Measurements from ENCODE around the gene LCAT.

Gene LCAT

DNA sequence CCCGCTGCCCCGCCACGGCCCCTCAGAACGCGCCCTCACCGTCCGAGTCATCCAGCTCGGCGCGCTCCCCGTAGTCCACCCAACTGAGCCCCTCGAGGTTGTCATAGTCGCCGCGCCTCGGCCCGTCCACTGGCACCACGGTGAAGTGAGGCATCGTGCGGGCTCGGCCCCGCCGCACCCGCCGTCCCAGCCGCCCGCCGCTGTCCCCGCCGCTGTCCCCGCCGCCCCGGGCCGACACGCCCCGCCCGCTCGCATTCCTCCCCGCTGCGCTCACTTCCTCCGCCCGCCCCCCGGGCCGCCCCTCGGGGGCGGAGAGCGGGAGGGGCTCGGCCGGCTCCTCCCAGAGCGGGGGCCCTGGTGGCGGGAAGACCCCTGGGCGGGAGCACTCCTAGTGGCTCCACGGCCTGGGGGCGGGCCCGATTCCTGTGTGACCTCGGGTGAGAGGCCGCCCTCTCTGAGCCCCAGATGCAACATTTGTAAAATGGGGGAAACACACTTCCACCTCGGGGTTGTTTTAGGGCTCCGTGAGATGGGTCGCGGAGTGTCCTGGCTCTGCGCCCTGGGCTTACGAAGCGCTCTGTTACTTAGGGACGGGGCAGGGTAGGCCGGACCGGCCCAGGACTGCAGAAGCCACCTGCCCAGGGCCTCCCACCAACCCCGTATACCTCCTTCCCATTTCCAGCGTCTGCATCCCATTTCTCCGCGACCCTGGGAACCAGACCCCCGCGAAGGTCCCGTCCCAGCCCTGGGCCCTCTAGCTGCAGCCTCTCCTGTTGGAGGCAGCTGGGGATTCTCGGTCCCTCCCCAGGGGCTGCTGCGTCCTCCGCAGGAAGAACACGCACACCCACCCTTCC lies 24.7 kb upstream of the LCAT start, which contains the start of gene SLC12A4:
Gene SLC12A4 (minus strand): TSS at position 238 of the 854 bp plus-strand sequence. CDS start 84 bp downstream, at position 154.
- peak; percentile 56 for DNase-seq (ENCODE audit: low read depth)

DNA sequence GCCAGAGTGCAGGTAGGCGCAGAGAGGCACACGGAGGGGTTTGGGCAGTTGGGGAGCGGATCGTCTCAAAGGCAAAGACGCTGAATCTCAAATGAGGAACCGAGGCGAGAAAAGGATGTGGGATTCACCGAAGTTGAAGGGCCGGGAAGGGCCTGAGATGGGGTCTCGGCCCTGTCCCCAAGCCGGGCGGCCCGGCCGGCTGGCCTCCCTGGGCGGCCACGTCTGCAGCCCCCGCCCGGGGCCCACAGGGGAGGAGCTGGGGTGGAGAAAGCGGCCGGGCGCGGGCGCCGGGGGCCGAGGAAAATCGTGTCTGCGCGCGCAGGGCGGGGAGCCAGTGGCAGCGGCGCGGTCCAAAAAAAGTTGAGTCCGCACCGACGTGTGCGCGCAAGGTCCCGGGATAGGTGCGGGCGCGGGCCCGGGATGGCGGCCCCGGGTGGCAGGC lies 24.1 kb upstream of the LCAT start:
- no peak for DNase-seq (ENCODE audit: low read depth)

DNA sequence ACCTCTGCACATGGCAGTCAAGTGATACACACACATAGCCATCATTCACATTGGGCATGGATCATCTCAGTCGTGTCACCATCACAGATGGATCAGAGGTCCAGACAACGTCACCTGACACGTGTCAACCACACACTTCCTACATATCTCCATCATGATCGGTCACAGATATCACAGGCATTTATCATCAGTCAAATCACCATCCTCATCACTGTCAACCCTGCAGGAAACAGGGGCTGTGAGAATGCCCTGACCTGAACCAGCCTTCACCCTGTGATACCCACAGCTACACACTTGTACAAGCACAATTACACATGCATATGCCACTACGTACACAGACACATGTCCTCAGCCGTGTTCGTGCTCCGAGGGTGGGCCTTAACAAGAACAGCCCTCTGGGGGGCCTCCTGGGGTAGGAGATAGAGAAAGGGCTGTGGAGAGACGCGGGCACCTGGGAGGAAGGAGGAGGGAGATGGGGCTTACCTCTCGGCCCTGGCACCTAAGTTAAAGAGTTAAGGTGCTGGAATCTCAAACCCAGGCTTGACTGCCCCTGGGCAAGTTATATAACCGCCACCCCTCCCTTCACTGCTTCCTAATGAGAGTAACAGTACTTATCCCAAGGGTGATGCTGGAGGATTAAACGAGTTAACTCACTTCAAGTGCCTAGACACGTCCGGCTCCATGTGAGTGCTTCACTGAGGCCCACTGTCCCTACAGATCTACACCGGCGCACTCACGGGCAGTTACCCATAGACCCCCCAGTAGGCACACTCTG lies 23.4 kb upstream of the LCAT start:
- DNase-seq (ENCODE audit: low read depth): no peak

DNA sequence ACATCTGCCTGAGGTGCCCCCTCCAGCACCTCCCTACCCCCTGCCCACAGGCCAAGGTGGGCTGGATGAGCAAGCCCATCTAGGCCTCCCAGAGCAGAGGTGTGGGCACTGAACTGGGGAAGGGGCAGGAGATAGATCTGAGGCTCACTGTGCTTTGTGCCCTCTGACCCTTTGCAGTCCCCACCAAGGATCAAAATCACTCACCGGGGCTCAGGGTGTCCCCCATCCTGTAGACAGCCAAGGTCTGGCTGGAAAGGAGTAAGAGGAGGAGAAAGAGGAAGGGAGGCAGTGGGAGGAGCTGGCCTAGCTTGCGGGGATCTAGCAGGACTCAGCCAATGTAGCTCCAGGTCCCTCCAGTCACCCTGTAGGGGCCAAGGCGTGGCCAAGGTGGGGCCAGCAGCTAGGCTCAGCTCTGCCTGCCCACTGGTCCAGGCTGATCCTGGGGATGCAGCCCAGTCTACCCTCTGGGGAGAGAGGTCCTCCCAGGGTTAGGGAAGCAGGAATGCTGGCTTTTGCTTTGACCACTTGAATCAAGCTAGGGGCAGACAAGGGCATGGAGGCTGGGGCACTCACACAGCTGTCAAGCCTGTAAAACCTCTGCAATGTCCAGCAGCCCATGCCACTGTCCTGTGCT lies 22.7 kb upstream of the LCAT start:
- DNase-seq (ENCODE audit: low read depth): no peak

DNA sequence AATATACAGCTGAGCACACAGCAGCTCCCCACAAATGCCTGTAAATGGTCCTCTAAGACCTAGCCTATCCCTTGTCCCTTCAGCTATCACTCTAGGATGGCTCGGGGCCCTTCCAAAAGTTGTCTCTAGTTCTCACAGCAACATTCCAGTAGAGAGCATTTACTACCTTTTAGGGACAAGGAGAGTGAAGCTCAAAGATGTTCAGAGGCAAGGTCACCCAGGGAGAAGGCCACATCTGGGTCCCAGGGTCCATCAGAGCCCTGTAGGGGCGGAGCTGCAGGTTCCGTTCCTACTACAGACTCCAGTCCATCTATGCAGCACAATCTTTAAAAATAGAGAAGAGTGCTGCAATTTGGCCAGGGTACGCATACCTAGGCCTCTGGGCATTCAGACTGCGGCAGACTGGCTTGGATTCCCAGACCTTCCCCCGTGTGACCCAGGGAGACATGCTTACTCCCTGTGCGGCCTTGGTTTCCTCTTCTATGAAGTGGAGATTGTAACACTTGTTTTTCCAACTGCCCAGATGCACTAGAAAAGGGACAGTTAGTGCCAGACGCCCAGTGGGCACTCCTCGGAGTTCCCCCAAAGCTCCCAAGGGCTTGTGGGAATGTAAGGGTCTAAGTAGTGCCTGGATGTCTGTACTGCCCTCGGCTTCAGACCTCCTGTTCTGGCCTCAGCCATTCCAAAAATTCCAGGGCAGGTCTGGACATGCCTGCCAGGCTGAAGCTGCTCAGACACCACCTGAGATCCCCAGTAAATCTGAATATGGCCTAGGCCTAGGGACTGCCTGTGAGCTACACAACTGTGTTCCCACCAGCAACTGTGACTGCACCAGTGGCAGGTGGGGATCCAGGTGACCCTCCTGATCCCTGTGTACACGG lies 22.0 kb upstream of the LCAT start:
- DNase-seq (ENCODE audit: low read depth): no peak

DNA sequence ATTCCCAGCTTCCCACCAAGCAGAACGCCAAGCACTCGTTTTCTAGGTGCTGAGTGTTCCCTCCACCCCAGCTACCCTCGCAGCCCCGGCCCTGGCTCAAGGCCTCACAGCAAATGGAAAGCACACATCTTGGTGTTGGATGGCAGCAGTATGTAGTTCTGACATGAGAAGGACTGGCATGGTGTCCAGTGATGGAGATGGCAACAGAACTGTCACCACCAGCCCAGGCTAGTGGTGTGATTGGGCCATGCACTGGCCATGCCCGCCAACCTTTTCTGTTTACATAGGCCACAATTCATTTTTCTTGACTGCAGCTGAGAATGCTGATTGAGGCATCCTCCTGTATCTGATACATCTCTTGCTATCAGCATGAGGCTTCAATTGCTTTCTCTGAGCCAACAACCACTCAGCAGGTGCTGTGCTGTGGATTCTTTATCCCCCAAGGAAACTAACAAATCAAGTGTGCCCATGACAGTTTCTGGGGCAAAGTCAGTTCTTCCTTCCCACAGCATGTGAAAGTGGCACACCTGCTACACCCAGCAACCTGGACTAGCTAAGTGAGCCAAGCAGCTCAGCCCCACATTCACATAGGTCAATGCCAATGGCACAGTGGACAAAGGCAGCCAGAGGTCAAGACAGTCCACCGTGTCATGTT lies 20.7 kb upstream of the LCAT start:
- DNase-seq (ENCODE audit: low read depth): no peak

DNA sequence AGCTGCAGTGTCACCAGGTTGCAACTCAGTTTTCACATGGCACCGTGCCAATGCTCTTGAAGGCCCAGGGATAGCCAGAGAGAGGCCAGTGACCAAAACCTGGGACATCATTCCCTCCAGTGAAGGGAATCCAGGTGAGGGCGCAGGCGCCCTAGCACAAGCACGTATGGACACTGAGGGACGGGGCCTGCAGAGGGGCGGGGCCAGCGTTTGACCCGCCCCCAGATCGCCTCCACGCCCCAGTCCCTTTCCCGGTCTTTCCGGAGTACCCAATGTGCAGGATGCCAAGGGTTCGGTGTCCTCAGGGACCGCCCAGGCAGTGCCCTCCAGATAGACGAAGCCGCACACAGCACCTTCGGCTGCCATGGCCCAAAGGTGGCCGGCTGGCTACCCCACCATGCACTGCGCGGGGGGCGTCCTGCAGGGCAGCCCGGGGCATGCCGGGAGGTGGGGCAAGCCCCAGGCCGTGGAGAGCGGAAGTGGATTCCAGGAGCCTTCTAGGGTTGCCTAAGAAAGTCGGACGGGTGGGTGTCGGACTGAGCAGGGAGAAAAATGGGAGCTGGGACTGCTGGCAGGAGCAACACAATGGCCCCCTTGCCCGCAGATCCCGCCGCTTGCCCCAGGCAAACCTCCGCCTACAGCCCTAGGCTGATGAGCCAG lies 19.9 kb upstream of the LCAT start:
- DNase-seq (ENCODE audit: low read depth): no peak

DNA sequence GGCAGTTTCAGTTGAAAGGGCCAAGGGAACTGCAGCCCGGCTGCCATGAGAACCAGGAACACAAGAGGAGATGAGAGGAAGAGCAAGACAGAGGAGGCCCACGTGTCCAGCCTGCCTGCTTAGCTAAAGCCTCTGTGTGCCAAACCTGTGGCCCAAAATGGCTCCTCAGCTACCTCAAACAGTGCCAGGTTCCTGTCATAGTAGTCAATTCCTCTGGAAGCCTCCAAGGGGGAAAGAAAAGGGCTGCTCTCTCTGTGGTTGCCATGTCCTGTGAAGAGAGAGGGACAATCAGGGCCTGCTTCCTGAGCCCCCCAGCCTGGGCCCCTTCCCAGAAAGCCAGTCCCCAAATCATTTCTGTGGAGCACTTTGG lies 19.4 kb upstream of the LCAT start:
- no peak for DNase-seq (ENCODE audit: low read depth)

DNA sequence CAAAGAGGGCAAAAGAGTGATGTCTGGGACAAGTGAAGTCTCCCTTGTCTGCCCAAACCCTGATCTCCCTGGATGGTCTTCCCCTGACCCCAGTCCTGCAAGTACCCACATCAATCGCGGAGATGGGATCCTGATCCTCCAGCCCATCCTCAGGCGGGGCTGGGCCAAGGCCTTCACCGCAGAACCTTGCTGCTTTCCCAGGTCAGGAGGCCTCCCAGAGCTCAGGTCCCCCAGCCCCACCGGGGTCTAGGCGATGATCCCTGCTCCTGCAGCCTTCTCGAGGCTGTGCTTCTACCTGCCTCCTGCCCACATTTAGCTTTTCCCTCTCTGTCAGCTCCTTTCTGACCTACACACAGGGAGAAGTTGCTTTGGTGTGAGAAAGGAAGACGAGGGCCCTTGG lies 18.2 kb upstream of the LCAT start:
- DNase-seq (ENCODE audit: low read depth): no peak

DNA sequence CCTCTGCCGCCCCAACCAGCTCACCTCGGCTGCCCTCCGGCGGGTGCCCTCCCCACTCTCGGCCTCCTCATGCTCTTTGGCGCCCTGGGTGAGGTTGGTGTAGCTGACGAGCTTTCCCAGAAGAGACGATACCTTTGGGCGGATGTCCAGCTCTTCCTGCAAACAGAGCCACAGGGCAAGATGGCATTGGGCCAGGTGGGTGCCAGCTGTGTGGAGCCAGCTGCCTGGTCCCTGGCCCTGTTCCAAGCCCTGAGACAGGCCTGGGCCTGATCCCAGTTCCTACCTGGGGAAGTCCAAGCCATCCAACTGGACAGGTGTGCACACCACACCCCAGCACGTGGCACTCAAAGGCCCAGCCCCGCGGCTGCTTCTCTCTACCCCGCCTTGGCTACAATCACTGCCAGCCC lies 17.6 kb upstream of the LCAT start:
- no peak for DNase-seq (ENCODE audit: low read depth)

DNA sequence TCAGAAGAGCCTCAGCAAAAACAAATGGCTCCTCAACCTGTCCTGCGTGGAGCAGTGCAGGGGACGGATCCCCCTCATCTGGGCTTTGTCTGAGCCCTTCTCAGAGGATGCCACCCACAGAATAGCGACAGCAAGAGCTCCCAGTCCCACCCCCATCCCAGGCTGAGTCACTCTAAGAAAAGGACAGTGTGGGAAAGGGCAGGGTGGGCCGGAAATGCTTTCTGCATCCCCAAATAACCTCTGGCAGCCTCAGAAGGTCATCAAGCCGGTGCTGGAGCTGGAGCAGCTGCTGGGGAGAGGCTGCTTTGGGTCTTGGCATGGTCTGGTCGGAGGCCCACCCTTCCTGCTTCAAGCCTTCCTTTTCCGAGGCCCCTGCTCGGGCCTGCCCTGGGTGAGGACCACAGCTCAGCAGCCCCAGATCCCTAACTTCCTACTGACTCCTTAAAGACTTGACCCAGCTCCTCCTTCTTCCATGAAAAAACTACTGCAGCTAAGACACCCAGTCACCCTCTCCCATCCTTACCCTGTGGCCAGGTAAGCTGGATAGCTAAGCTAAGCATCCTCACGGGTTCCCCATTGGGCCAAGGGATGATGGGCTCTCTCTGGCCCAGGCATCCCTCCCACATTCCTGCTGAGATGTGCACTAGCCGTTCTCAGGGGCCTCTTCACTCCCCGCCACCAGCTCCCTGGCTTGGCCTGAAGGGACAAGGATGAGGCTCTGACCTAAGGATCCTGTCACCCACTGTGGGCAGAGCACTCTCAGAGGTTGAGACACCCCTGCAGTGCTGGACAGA lies 15.8 kb upstream of the LCAT start:
- no peak for DNase-seq (ENCODE audit: low read depth)

DNA sequence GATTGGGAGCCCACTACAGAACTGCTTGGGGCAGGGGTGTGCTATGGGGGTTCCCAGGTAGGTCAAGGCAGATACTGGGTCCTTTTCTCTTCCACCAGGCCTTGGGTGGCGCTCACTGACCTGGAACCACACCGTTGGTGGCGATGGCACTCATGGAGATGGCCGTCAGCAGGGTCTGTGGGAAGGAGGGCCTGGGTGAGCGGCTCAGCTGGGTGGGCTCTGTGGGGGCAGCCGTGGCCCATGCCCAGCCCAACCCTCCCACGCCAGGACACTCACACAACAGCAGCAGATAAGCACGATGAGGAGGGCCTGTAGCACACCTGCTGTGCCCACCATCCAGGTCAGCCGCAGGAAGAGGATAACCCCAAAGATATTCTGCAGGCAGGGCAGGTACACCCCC lies 13.7 kb upstream of the LCAT start:
- no peak for DNase-seq (ENCODE audit: low read depth)

DNA sequence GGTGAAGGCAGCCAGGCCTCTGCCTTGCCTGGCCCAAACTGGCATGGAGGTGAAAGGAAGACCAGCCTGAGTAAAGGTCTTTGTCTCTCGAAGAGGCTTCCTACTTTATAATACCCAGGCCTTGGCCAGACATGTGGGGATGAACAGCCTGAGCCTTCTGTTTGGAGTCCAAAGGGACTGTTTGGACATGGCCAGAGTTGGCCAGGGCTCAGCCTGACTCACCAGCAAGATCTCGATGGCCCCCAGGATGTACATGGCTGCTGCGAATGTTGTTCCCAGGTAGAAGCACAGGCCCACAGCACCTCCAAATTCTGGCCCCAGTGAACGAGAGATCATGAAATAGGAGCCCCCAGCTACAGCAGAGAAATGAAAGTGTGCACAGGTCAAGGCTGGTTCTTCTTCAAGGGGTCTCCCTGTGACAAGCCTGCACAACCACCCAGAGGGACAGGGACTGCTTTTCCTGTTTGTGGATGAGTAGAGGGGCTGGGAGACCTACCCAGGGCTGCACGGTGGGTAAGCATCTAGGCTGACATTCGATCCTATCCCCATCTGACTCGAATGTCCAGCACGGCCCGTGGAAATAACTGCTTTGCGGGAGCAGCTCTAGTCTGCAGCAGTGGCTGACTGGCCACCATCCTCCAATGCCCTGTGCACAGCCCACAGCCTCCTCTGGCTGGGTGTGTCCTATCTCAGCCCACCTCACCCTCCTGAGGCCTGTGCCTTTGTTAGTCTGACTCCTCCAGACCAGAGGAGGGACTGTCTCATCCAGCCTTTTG lies 10.7 kb upstream of the LCAT start:
- DNase-seq (ENCODE audit: low read depth): no peak

DNA sequence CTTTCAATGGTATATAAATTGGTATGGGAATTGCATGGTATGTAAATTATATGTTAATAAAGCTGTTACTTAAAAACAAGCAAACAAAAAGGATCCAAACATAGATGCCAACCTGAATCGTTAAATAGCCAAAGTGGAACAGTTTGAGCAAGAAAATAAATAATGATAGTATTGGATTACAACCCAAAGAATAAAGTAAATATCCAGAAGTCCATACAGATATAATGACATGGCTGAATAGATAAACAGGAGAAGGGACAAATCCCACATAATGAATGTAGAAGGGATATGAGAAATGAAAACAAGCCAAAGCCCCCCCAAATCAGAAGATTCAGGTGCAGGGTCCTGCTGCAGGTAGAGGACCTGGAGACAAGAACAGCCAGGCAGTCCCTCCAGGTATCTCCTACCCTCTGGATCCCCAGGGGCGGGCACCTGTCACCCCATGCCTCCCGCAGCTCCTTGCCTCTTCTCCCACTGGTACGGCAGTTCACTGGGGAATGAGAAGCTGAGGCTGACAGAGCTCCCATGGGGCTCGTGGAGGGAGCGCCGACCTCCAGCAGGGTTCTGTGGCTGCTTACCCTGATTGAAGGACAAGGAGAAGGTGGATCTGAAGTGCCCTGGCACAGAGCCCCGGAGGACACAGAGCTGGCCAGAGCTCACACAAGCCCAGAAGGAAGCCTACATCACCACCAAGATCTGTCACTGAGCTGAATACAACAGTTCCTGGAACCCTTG lies 9.9 kb upstream of the LCAT start:
- DNase-seq (ENCODE audit: low read depth): no peak

DNA sequence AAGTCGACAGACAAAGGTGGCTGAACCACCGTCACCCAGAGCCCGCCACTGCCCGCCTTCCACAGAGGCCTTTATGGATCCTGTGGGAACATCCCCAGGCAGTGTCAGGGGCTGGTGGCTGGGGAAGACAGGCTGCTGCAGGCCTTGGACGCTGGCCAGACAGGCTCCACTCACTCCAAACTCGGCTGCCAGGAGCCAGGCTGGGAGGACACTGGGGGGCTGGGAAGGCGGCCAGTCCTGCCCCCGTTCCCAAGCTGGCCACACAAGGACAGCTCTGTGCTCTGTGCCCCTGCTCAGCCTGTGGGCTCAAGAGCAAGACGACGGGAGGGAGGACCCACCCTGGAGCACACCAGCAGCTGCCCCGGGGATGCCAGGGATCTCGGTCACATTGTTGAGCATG lies 7.6 kb upstream of the LCAT start:
- DNase-seq (ENCODE audit: low read depth): no peak

DNA sequence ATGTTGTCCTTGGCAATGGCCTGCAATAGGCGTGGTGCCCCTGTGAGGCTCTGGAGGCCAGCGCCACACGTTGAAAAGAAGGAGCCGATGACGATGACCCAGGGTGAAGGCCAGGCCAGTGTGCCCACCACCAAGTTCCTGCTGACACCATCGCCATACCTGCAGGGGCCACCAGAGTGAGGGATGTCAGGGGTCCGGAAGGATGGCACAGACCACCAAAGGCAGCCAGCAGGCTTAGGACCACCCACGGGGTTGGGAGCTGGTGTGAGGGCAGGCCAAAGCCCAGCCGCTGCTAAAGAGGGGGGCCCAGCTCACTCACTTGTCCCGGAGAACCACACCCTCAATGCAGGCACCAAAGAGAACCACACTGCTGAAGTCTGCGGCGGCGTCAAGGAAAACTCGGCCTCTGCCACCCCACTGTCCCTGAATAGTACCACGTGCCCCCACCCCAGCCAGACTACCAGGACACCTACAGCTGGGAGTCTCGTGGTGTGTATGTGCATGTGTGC lies 6.5 kb upstream of the LCAT start:
- no peak for DNase-seq (ENCODE audit: low read depth)

DNA sequence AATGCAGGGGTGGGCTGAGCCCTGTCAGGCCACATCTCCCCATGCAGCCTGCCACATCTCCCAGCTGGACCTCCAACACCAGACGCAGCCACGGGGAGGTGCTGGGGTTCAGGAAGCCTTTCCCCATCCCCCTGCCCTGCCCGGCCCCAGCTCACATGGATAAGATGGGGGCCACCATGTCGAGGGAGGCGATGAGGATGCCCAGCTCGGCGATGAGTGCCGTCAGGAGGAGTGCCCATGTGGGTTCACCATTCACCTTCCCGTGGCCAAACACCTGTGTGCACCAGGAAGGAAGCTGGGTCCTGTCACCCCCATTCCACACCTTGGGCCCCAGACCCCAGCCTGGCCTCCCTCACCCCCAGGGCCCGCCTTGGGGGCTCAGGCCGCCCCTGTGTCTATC lies 5.7 kb upstream of the LCAT start:
- no peak for DNase-seq (ENCODE audit: low read depth)

DNA sequence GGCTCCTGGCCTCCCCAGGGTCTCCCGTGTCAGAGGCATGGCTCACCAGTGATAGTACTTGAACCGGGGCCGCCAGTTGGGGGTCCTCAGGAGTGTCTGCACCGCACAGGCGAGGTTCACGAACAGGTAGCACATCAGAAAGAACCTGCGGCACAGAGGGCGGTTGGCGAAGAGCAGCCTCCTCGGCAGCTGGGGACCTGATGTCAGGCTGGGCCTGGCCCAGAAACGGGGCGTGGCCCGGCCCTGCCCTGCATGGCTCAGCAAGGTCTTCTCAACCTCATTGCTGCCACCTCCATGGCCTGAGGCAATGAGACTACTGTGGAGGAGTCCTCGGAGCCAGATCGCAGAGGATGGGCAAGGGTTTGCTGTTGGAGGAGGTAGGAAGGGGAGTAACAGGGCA lies 4.1 kb upstream of the LCAT start:
- DNase-seq (ENCODE audit: low read depth): no peak
